Measurements from ENCODE around the gene PPARD.

PPARD gene

DNA sequence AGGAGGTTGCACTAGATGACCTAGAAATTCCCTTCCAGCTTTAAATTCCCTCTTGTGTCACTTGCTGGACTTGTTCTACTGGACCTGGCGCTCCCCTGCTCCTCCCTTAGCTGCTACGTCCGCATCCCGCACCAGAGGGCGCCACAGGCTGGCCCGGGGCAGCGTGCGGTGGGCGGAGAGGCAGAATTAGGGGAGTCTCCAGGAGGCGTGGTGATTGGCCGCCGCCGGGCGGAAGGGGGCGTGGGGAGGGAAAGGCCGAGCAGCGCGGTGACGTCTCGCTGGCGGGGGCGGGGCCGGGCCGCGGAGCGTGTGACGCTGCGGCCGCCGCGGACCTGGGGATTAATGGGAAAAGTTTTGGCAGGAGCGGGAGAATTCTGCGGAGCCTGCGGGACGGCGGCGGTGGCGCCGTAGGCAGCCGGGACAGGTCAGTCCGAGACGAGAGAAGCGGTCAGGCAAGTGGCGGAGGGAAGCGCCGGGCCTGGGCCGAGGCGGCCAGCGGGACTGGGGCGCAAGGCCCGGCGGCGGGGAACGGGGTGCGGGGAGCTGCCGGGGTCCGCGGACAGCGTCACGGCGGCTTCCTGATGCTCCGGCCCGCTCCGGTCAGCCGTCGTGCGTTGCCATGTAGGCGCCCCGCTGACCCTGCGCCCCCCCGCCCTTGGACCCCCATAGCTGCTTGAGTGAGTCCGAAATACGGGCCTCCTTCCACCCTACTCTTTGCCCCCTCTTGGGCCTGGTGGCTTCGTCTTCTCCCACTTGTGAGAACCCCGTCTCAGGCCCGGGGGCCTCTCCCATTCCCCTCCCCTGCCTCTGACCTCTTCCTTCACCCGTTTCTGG is at the start of gene PPARD:
TSS of gene PPARD (plus strand) at position 301 of the 834 bp plus-strand sequence. CDS start 68,530 bp downstream, outside the sequence.
- H3K9ac ChIP-seq (ENCODE audit: low read length) = peak within 1 kb of the TSS; percentile 61
- peaks cover 15% of the 10 kb centered on the region; the same call in 1 of the 2 replicates for H3K4me1 ChIP-seq (ENCODE audit: control insufficient read depth, insufficient read depth, low read length)
- H3K27ac ChIP-seq (ENCODE audit: low read depth, low read length) = no peak within 1 kb of the TSS
- peak within 1 kb of the TSS; percentile 84 for H3K4me3 ChIP-seq (ENCODE audit: low read depth, low read length)
- H3K36me3 ChIP-seq (ENCODE audit: control insufficient read depth, insufficient read depth, low read length) = no peaks in the 10 kb centered on the region
- H3K9me3 ChIP-seq (ENCODE audit: control insufficient read depth, insufficient read depth, low read depth, low read length) = peaks cover 5% of the 10 kb centered on the region; the same call in 1 of the 2 replicates
- H3K27me3 ChIP-seq (ENCODE audit: control insufficient read depth, insufficient read depth, low read length) = peaks cover 3% of the 10 kb centered on the region; the same call in 1 of the 2 replicates

DNA sequence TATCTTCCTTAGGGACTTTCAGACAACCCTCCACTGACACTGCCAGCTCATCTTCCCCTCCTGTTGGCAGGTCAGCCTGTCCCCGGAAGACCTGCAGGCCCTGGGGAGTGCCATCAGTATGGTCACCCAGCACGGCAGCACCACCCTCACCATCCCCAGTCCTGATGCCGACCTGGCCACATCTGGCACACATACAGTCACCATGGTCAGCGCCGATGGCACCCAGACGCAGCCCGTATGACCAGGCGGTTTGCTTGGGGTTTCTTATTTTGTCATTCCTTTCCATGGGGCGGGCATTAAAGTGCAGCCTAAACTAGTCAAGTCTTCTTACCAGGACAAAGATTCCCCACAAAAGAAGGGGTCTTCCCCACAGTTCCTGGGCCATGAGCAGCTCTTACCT is 48.7 kb upstream of the PPARD start:
- Histone ChIP-seq H3K36me3 (ENCODE audit: control insufficient read depth, insufficient read depth, low read length) (peaks cover 37% of the 10 kb centered on the region), H3K4me1 (ENCODE audit: control insufficient read depth, insufficient read depth, low read length) (peaks cover 15% of the 10 kb centered on the region), H3K9me3 (ENCODE audit: control insufficient read depth, insufficient read depth, low read depth, low read length) (no peaks in the 10 kb centered on the region), H3K27ac (ENCODE audit: low read depth, low read length) (no peak overlapping the region), H3K9ac (ENCODE audit: low read length) (no peak overlapping the region), H3K4me3 (ENCODE audit: low read depth, low read length) (no peak overlapping the region), H3K27me3 (ENCODE audit: control insufficient read depth, insufficient read depth, low read length) (no peaks in the 10 kb centered on the region)

GRCh38 chr6:35294308-35294945 is 47.9 kb upstream of the PPARD start:
- Histone ChIP-seq H3K9ac (ENCODE audit: low read length) (no peak overlapping the region), H3K4me3 (ENCODE audit: low read depth, low read length) (no peak overlapping the region), H3K27me3 (ENCODE audit: control insufficient read depth, insufficient read depth, low read length) (no peaks in the 10 kb centered on the region), H3K4me1 (ENCODE audit: control insufficient read depth, insufficient read depth, low read length) (peaks cover 19% of the 10 kb centered on the region), H3K36me3 (ENCODE audit: control insufficient read depth, insufficient read depth, low read length) (peaks cover 31% of the 10 kb centered on the region), H3K9me3 (ENCODE audit: control insufficient read depth, insufficient read depth, low read depth, low read length) (no peaks in the 10 kb centered on the region), H3K27ac (ENCODE audit: low read depth, low read length) (no peak overlapping the region)

GRCh38 chr6:35295036-35295435 is 47.3 kb upstream of the PPARD start:
- no peak overlapping the region for H3K9ac ChIP-seq (ENCODE audit: low read length)
- H3K9me3 ChIP-seq (ENCODE audit: control insufficient read depth, insufficient read depth, low read depth, low read length) = no peaks in the 10 kb centered on the region
- H3K4me3 ChIP-seq (ENCODE audit: low read depth, low read length) = no peak overlapping the region
- H3K36me3 ChIP-seq (ENCODE audit: control insufficient read depth, insufficient read depth, low read length) = peaks cover 30% of the 10 kb centered on the region
- peaks cover 20% of the 10 kb centered on the region for H3K4me1 ChIP-seq (ENCODE audit: control insufficient read depth, insufficient read depth, low read length)
- no peaks in the 10 kb centered on the region for H3K27me3 ChIP-seq (ENCODE audit: control insufficient read depth, insufficient read depth, low read length)
- no peak overlapping the region for H3K27ac ChIP-seq (ENCODE audit: low read depth, low read length)

DNA sequence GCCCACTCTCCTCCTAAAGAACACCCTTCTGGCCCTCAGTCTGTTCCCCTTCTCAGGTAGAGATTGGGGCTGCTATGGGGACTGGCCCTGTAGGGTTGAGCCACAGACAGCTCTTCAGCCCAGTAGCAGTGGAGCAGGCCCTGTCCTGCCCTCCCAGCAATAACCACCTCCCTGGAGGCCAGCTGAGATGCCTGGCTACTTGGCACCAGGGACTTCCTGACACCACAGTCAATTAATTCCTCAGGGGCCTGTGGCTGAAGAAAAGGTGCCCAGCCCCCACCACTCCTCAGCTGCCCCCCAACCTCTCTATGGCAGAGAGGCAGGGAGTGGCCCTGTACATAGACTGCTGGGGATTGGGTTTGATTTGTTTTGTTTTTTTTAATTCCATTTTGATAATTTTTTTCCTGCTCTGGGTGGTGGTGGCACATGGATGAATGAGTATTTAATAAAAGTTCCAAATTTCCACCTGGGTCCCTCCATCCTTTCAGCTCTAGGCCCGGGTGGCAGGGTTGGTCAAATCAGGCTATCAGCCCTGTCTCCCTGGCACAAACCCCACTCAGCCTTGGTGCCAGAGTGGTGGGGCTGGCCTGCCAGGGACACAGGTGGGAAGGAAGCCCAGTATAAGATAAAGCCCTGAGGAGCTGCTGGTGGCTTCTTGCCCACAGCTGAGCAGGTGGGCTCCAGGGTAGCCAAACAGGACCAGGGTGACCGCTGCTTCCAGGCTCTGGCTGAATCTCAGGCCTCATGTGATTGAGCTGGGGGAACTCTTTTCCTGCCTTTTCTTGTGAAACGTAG is 46.6 kb upstream of the PPARD start:
- Histone ChIP-seq H3K36me3 (ENCODE audit: control insufficient read depth, insufficient read depth, low read length) (peaks cover 23% of the 10 kb centered on the region), H3K4me1 (ENCODE audit: control insufficient read depth, insufficient read depth, low read length) (peaks cover 20% of the 10 kb centered on the region), H3K4me3 (ENCODE audit: low read depth, low read length) (no peak overlapping the region), H3K9me3 (ENCODE audit: control insufficient read depth, insufficient read depth, low read depth, low read length) (no peaks in the 10 kb centered on the region), H3K27me3 (ENCODE audit: control insufficient read depth, insufficient read depth, low read length) (no peaks in the 10 kb centered on the region), H3K9ac (ENCODE audit: low read length) (no peak overlapping the region), H3K27ac (ENCODE audit: low read depth, low read length) (no peak overlapping the region)

- H3K9me3 ChIP-seq (ENCODE audit: control insufficient read depth, insufficient read depth, low read depth, low read length) = no peaks in the 10 kb centered on the region
- peaks cover 20% of the 10 kb centered on the region for H3K4me1 ChIP-seq (ENCODE audit: control insufficient read depth, insufficient read depth, low read length)
- H3K4me3 ChIP-seq (ENCODE audit: low read depth, low read length) = no peak overlapping the region
- peaks cover 13% of the 10 kb centered on the region; the same call in 1 of the 2 replicates for H3K36me3 ChIP-seq (ENCODE audit: control insufficient read depth, insufficient read depth, low read length)
- no peak overlapping the region for H3K27ac ChIP-seq (ENCODE audit: low read depth, low read length)
- no peaks in the 10 kb centered on the region for H3K27me3 ChIP-seq (ENCODE audit: control insufficient read depth, insufficient read depth, low read length)
- no peak overlapping the region for H3K9ac ChIP-seq (ENCODE audit: low read length)
Observed at GRCh38 chr6:35296931-35297600, 45.3 kb upstream of the PPARD start.

GRCh38 chr6:35297601-35298481 is 44.5 kb upstream of the PPARD start, which contains the start of gene DEF6:
Gene DEF6 (plus strand): TSS chr6:35297818. CDS start chr6:35297857, 39 bp downstream.
- peaks cover 8% of the 10 kb centered on the region; the same call in 1 of the 2 replicates for H3K36me3 ChIP-seq (ENCODE audit: control insufficient read depth, insufficient read depth, low read length)
- H3K4me3 ChIP-seq (ENCODE audit: low read depth, low read length) = peak within 1 kb of the TSS; percentile 55

DNA sequence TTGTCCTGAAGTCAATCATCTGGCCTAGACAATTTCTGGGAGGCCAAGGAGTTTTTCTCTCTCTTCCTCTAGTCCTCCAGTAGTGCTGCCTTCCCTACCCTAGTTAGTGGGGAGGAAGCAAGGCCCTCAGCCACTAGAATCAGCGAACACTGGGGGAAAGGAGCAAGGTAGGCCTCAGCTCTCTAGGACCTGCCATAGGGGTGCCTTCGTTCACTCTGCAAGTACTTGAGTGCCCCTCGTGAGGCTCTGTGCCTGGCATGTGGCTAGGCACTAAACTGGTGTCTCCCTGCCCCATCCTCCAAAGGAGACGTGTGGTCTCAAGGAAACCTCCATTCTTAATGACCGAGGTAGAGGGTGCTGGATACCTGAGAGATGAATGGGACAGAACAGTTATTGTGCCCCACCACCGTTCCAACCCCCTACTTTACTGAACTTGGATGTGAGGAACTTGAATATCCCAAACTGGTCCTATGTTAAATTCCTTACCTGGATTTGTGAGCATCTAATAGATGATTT is 43.7 kb upstream of the PPARD start:
- H3K27me3 ChIP-seq (ENCODE audit: control insufficient read depth, insufficient read depth, low read length) = no peaks in the 10 kb centered on the region
- H3K9me3 ChIP-seq (ENCODE audit: control insufficient read depth, insufficient read depth, low read depth, low read length) = no peaks in the 10 kb centered on the region
- H3K4me1 ChIP-seq (ENCODE audit: control insufficient read depth, insufficient read depth, low read length) = peaks cover 33% of the 10 kb centered on the region
- peaks cover 8% of the 10 kb centered on the region; the same call in 1 of the 2 replicates for H3K36me3 ChIP-seq (ENCODE audit: control insufficient read depth, insufficient read depth, low read length)
- H3K9ac ChIP-seq (ENCODE audit: low read length) = no peak overlapping the region
- H3K4me3 ChIP-seq (ENCODE audit: low read depth, low read length) = peak overlapping the region; percentile 55; the same call in 1 of the 2 replicates
- H3K27ac ChIP-seq (ENCODE audit: low read depth, low read length) = no peak overlapping the region

More at GRCh38 chr6:35297601-35298481, 44.5 kb upstream of the PPARD start, which contains the start of gene DEF6:
- H3K27me3 ChIP-seq (ENCODE audit: control insufficient read depth, insufficient read depth, low read length) = no peaks in the 10 kb centered on the region
- H3K9me3 ChIP-seq (ENCODE audit: control insufficient read depth, insufficient read depth, low read depth, low read length) = no peaks in the 10 kb centered on the region
- H3K27ac ChIP-seq (ENCODE audit: low read depth, low read length) = no peak within 1 kb of the TSS
- peaks cover 25% of the 10 kb centered on the region for H3K4me1 ChIP-seq (ENCODE audit: control insufficient read depth, insufficient read depth, low read length)
- peak within 1 kb of the TSS; percentile 40 for H3K9ac ChIP-seq (ENCODE audit: low read length)

- peaks cover 33% of the 10 kb centered on the region for H3K4me1 ChIP-seq (ENCODE audit: control insufficient read depth, insufficient read depth, low read length)
- H3K4me3 ChIP-seq (ENCODE audit: low read depth, low read length) = no peak overlapping the region
- H3K9me3 ChIP-seq (ENCODE audit: control insufficient read depth, insufficient read depth, low read depth, low read length) = no peaks in the 10 kb centered on the region
- no peak overlapping the region for H3K9ac ChIP-seq (ENCODE audit: low read length)
- H3K36me3 ChIP-seq (ENCODE audit: control insufficient read depth, insufficient read depth, low read length) = peaks cover 5% of the 10 kb centered on the region; the same call in 1 of the 2 replicates
- H3K27me3 ChIP-seq (ENCODE audit: control insufficient read depth, insufficient read depth, low read length) = no peaks in the 10 kb centered on the region
- no peak overlapping the region for H3K27ac ChIP-seq (ENCODE audit: low read depth, low read length)
Observed at GRCh38 chr6:35299674-35300073, 42.7 kb upstream of the PPARD start.

Data from HUES6 (cell line).